ENCODE data around the gene TMEM132E. TPM values are rescaled to one million over a fixed set of nuclear protein-coding genes. Genes with fewer than 3 reads are reported as not detected.

TMEM132E gene
- total and polyA plus RNA-seq, 2 experiments from 2014 or later = 0.27 to 0.98 TPM

GRCh38 chr17:34588266-34588665 lies 8.9 kb downstream of the TMEM132E start:
- no peaks in the 10 kb centered on the region for H3K9me2 ChIP-seq (replicated peaks; ENCODE audit: insufficient read depth)
- H3K36me3 ChIP-seq (replicated peaks; ENCODE audit: insufficient read depth, low read depth) = no peaks in the 10 kb centered on the region
- no peak overlapping the region for H3K27ac ChIP-seq
- no peaks in the 10 kb centered on the region for H3K9me3 ChIP-seq (ENCODE audit: low read depth)
- no peak overlapping the region for H3K4me3 ChIP-seq
- H4K20me1 ChIP-seq (ENCODE audit: insufficient read depth, poor library complexity, severe bottlenecking) = no peaks in the 10 kb centered on the region
- no peak for DNase-seq (ENCODE audit: low spot score)
- 92% methylated on average over 6 of the region's 6 CpGs for WGBS (ENCODE audit: low lambda C conversion rate, missing lambda C conversion rate)
- no peaks in the 10 kb centered on the region for H3K4me1 ChIP-seq (ENCODE audit: insufficient read depth)
- no peak overlapping the region for H2AFZ ChIP-seq
- H3K27me3 ChIP-seq = peaks cover 71% of the 10 kb centered on the region
- TF ChIP-seq EZH2 (IDR thresholded peaks at IDR 0.05; ENCODE audit: borderline replicate concordance) (no peak), EZH2phosphoT487 (IDR thresholded peaks at IDR 0.05; ENCODE audit: low read depth, severe bottlenecking, unreplicated experiment) (no peak)
- no peaks in the 10 kb centered on the region for H3K79me2 ChIP-seq
- no peak overlapping the region for H3K4me2 ChIP-seq

- WGBS (ENCODE audit: low lambda C conversion rate, missing lambda C conversion rate) = 79% methylated on average over 11 of the region's 11 CpGs
- H3K4me2 ChIP-seq = no peak overlapping the region
- no peak for DNase-seq (ENCODE audit: low spot score)
Observed at GRCh38 chr17:34589120-34589965, 10.0 kb downstream of the TMEM132E start.

GRCh38 chr17:34592002-34592401 lies 12.6 kb downstream of the TMEM132E start:
- Histone ChIP-seq H3K27ac (no peak overlapping the region), H3K4me2 (no peak overlapping the region), H3K36me3 (replicated peaks; ENCODE audit: insufficient read depth, low read depth) (no peaks in the 10 kb centered on the region), H3K9me2 (replicated peaks; ENCODE audit: insufficient read depth) (no peaks in the 10 kb centered on the region), H3K4me3 (no peak overlapping the region), H2AFZ (no peak overlapping the region), H4K20me1 (ENCODE audit: insufficient read depth, poor library complexity, severe bottlenecking) (no peaks in the 10 kb centered on the region), H3K9me3 (ENCODE audit: low read depth) (no peaks in the 10 kb centered on the region), H3K79me2 (no peaks in the 10 kb centered on the region), H3K27me3 (peaks cover 42% of the 10 kb centered on the region), H3K4me1 (ENCODE audit: insufficient read depth) (no peaks in the 10 kb centered on the region)
- no peak for TF ChIP-seq EZH2 (IDR thresholded peaks at IDR 0.05; ENCODE audit: borderline replicate concordance)
- no peak for TF ChIP-seq CTCF (IDR thresholded peaks at IDR 0.05; ENCODE audit: poor library complexity)
- no peak for TF ChIP-seq EZH2phosphoT487 (IDR thresholded peaks at IDR 0.05; ENCODE audit: low read depth, severe bottlenecking, unreplicated experiment)
- 73% methylated on average over 4 of the region's 4 CpGs for WGBS (ENCODE audit: low lambda C conversion rate, missing lambda C conversion rate)
- DNase-seq (ENCODE audit: low spot score) = no peak

More at GRCh38 chr17:34589120-34589965, 10.0 kb downstream of the TMEM132E start:
- no peaks in the 10 kb centered on the region for H3K36me3 ChIP-seq (replicated peaks; ENCODE audit: insufficient read depth, low read depth)
- no peaks in the 10 kb centered on the region for H3K4me1 ChIP-seq (ENCODE audit: insufficient read depth)
- no peaks in the 10 kb centered on the region for H3K79me2 ChIP-seq
- H3K9me2 ChIP-seq (replicated peaks; ENCODE audit: insufficient read depth) = no peaks in the 10 kb centered on the region
- no peaks in the 10 kb centered on the region for H3K9me3 ChIP-seq (ENCODE audit: low read depth)
- H4K20me1 ChIP-seq (ENCODE audit: insufficient read depth, poor library complexity, severe bottlenecking) = no peaks in the 10 kb centered on the region
- H2AFZ ChIP-seq = no peak overlapping the region
- no peak overlapping the region for H3K27ac ChIP-seq
- H3K4me3 ChIP-seq = no peak overlapping the region
- TF ChIP-seq EZH2phosphoT487 (IDR thresholded peaks at IDR 0.05; ENCODE audit: low read depth, severe bottlenecking, unreplicated experiment) (no peak), CTCF (IDR thresholded peaks at IDR 0.05; ENCODE audit: poor library complexity) (no peak), EZH2 (IDR thresholded peaks at IDR 0.05; ENCODE audit: borderline replicate concordance) (no peak)
- peaks cover 67% of the 10 kb centered on the region for H3K27me3 ChIP-seq

GRCh38 chr17:34596920-34597319 lies 17.5 kb downstream of the TMEM132E start:
- DNase-seq (ENCODE audit: low spot score) = no peak
- Histone ChIP-seq H3K79me2 (no peaks in the 10 kb centered on the region), H3K36me3 (replicated peaks; ENCODE audit: insufficient read depth, low read depth) (no peaks in the 10 kb centered on the region), H3K4me2 (no peak overlapping the region), H3K4me3 (no peak overlapping the region), H3K27ac (no peak overlapping the region), H2AFZ (no peak overlapping the region), H3K27me3 (peaks cover 7% of the 10 kb centered on the region), H3K4me1 (ENCODE audit: insufficient read depth) (no peaks in the 10 kb centered on the region), H4K20me1 (ENCODE audit: insufficient read depth, poor library complexity, severe bottlenecking) (no peaks in the 10 kb centered on the region), H3K9me3 (ENCODE audit: low read depth) (no peaks in the 10 kb centered on the region), H3K9me2 (replicated peaks; ENCODE audit: insufficient read depth) (no peaks in the 10 kb centered on the region)
- no peak for TF ChIP-seq CTCF (IDR thresholded peaks at IDR 0.05; ENCODE audit: poor library complexity)
- TF ChIP-seq EZH2phosphoT487 (IDR thresholded peaks at IDR 0.05; ENCODE audit: low read depth, severe bottlenecking, unreplicated experiment) = no peak
- no peak for TF ChIP-seq EZH2 (IDR thresholded peaks at IDR 0.05; ENCODE audit: borderline replicate concordance)
- 53% methylated on average over 5 of the region's 5 CpGs for WGBS (ENCODE audit: low lambda C conversion rate, missing lambda C conversion rate)
